ENCODE data around the gene SGCA.

Gene SGCA

GRCh38 chr17:50196036-50196435, 30.2 kb downstream of the SGCA start:
- DNase-seq, result no peak

- DNase-seq, result no peak
Measured at GRCh38 chr17:50196826-50197225, 31.0 kb downstream of the SGCA start.

- peak in 1 of 4 experiments; percentile 27 for DNase-seq
Measured at GRCh38 chr17:50198026-50198669, 32.3 kb downstream of the SGCA start.

- no peak for DNase-seq
Measured at GRCh38 chr17:50199211-50199802, 33.5 kb downstream of the SGCA start.

GRCh38 chr17:50199803-50200456, 34.1 kb downstream of the SGCA start:
- DNase-seq, result peak in 1 of 4 experiments; percentile 54

GRCh38 chr17:50200457-50201275, 34.9 kb downstream of the SGCA start:
- peak; percentile 50 to 67 (median 62) for DNase-seq

GRCh38 chr17:50201276-50201854, 35.6 kb downstream of the SGCA start, which contains the start of gene COL1A1:
Gene COL1A1, minus strand, starts transcription at chr17:50201631. Its CDS starts 118 bp downstream, at chr17:50201513.
- DNase-seq, result no peak

GRCh38 chr17:50203086-50203485, 37.3 kb downstream of the SGCA start:
- no peak for DNase-seq

GRCh38 chr17:50203604-50204345, 38.0 kb downstream of the SGCA start:
- DNase-seq, result no peak

GRCh38 chr17:50204431-50204830, 38.6 kb downstream of the SGCA start:
- no peak for DNase-seq

GRCh38 chr17:50205111-50205962, 39.5 kb downstream of the SGCA start:
- no peak for DNase-seq

- no peak for DNase-seq
Measured at GRCh38 chr17:50205963-50206505, 40.2 kb downstream of the SGCA start.

GRCh38 chr17:50206604-50207293, 40.9 kb downstream of the SGCA start:
- DNase-seq, result no peak

- no peak for DNase-seq
Measured at GRCh38 chr17:50207315-50207714, 41.5 kb downstream of the SGCA start.

GRCh38 chr17:50207792-50208567, 42.2 kb downstream of the SGCA start:
- DNase-seq, result no peak

GRCh38 chr17:50208611-50209061, 42.8 kb downstream of the SGCA start:
- DNase-seq, result no peak

GRCh38 chr17:50209133-50209471, 43.3 kb downstream of the SGCA start:
- DNase-seq, result no peak

- DNase-seq, result no peak
Measured at GRCh38 chr17:50209472-50210239, 43.9 kb downstream of the SGCA start.

Measured in activated CD4-positive, CD25-positive, alpha-beta regulatory T cell (primary cell).